Upper lobe of left lung (tissue), 6 donors: ENCODE data around the gene SUFU. TPM values are rescaled to one million over a fixed set of nuclear protein-coding genes. Genes with fewer than 3 reads are reported as not detected.

Experiments
- ATAC-seq, 2 donors: fragments of 200-7000 bp; cut with Tn5 transposase; one replicate each; pipeline ENCODE4 v1.9.1; 2022; ENCODE audit warnings: mild to moderate bottlenecking in 2 of 2, moderate library complexity in 2 of 2; ENCODE audit not compliant: low FRiP score in 2 of 2
- DNase-seq, 2 donors: peaks; one replicate each; pipeline ENCODE4 v3.0.0-alpha.2; 2019 to 2020
- H3K27ac ChIP-seq, 4 donors: fragments of 200-600 bp; sonication (generic); one replicate each; pipeline ENCODE4 v1.5.1; 2016 to 2019
- H3K27me3 ChIP-seq, 4 donors: fragments of 200-600 bp; sonication (generic); one replicate each; pipeline ENCODE4 v1.5.1; 2017 to 2019
- H3K36me3 ChIP-seq, 4 donors: fragments of 200-600 bp; sonication (generic); one replicate each; pipeline ENCODE4 v1.5.1; 2016 to 2019
- H3K4me1 ChIP-seq, 4 donors: fragments of 200-600 bp; sonication (generic); one replicate each; pipeline ENCODE4 v1.5.1; 2018 to 2019
- H3K4me3 ChIP-seq, 4 donors: fragments of 200-600 bp; sonication (generic); one replicate each; pipeline ENCODE4 v1.5.1; 2017 to 2019; ENCODE audit warnings: mild to moderate bottlenecking in 2 of 4, moderate library complexity in 1 of 4
- H3K9me3 ChIP-seq, 4 donors: fragments of 200-600 bp; sonication (generic); one replicate each; pipeline ENCODE4 v1.5.1; 2018 to 2019
- EP300 ChIP-seq, 4 donors: sonication (generic); formaldehyde crosslinking; IDR thresholded peaks; one replicate each; pipeline ENCODE4 v1.5.1; 2017; ENCODE audit warnings: antibody characterized with exemption in 4 of 4, control low read depth in 2 of 4
- POLR2A ChIP-seq, 4 donors: fragments of 450-650 bp; IDR thresholded peaks; one replicate each; pipeline ENCODE4 v1.5.1; 2016 to 2017; ENCODE audit warnings: antibody characterized with exemption in 4 of 4, mild to moderate bottlenecking in 2 of 4
- POLR2AphosphoS5 ChIP-seq, 2 donors: sonication (generic); formaldehyde crosslinking; IDR thresholded peaks; one replicate each; pipeline ENCODE4 v1.5.1; 2017; ENCODE audit warnings: antibody characterized with exemption in 2 of 2
- WGBS, 2 donors: methylation state at CpG; one replicate each; pipeline ENCODE4 v1.1.5; 2017 to 2018; 5-methylcytosine and 5-hydroxymethylcytosine counted together
- total RNA-seq, 6 donors: library from RNA; depleted of rRNA in 4 of 6; stranded (reverse); fragments of >200 nt in 4 of 6; gene quantifications; one replicate each; pipeline versions ENCODE4 v1.1.0 to v1.2.1, GENCODE V29; 2016 to 2021
- TF ChIP-seq, protein P1 (sequence below), 6 experiments: fragments of 450-650 bp in 4 of 6; fragments of 200-600 bp in 2 of 6; sonication (generic) in 2 of 6; IDR thresholded peaks; one replicate each; pipeline ENCODE4 v1.5.1; 2016 to 2019; ENCODE audit warnings: antibody characterized with exemption in 6 of 6
- donor health status: DM: no; HTN: no; CAD: no; lungs with moderate emphysema.
- donor health status: DM: no; HTN: yes; CAD: no; lungs with severe emphysema.

The SUFU gene
- total RNA-seq, 6 donors from 2014 or later = 4.1 to 15.7 (median 11.9) TPM

DNA sequence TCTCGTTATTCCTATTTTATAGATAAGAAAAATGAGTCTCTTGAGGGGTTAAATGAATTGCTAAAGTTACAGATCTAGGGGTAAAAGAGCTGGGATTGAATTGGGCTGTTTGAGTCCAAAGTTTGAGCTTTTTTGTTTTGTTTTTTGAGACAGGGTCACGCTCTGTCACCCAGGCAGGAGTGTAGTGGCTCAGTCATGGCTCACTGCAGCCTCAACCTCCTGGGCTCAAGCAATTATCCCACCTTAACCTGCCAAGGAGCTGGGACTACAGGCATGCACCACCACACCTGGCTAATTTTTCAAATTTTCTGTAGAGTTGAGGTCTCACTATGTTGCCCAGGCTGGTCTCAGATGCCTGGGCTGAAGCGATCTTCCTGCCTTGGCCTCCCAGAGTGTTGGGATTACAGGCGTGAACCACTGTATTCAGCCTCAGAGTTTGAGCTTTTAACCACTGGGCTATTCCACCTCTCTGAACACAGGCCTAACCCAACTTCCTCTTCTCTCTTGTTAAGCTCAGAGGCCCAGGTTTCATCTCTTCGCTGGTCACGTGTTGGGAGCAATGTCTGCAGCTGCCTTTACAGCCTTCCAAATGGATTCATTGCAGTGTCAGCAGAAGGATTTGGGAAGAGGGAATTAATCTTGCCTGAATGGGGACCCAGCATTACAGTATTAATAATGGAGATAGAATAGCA is 8.0 kb downstream of the SUFU start:
- ATAC-seq = peak in 1 of 2 donors; percentile 58
- WGBS, 2 donors = 74 to 93% methylated on average over 6 of the region's 6 CpGs
- H3K36me3 ChIP-seq = peaks cover 4 to 54% (median 32%) of the 10 kb centered on the region in 4 donors

DNA sequence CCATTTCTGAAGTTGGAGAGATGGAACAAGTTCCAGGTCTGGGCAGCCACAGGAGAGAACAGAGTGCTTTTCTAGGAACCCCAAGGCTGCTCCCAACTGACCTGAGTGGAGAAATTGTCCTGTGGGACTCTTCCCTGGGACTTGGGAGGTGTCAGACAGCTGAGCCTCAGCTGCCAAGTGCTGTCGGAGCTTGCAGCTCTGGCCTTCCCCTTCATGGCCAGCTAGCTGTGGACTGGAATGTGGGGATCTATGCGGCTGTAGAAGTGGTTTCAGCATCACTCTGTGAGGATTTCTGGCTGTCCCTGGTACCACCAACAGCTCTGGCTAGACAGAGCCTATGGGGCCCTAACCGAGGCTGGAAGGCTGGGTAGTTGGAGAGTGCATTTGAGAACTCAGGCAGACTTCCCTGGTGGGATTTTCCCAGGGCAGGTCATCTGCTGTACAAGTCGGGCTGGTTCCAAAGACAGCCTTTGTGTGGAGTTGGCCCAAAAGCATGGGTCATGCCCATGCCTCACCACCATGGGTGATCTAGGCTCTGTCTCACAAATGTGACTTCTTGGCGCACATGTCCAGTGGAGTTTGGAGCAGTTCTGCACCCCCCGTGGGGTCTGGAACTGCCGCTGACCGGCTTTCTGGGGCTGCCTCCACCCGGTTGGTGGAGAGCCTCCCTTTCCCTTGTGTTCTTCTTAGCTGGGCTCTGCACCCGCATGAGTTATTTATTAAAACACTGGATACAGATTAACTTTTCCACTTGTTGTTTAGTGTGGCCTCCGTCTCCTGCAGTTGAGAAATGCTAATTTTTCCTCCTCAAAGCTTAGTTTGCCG is 10.9 kb downstream of the SUFU start:
- H3K36me3 ChIP-seq = peaks cover 0 to 53% (median 27%) of the 10 kb centered on the region in 4 donors
- H3K9me3 ChIP-seq = no peaks in the 10 kb centered on the region
- H3K27ac ChIP-seq = no peak overlapping the region
- 89 to 92% methylated on average over 8 to 12 of the region's 12 CpGs for WGBS, 2 donors
- TF ChIP-seq EP300 (IDR thresholded peaks at IDR 0.05) (no peak), POLR2AphosphoS5 (IDR thresholded peaks at IDR 0.05) (no peak), POLR2A (IDR thresholded peaks at IDR 0.05) (no peak)
- TF ChIP-seq, protein P1, sequence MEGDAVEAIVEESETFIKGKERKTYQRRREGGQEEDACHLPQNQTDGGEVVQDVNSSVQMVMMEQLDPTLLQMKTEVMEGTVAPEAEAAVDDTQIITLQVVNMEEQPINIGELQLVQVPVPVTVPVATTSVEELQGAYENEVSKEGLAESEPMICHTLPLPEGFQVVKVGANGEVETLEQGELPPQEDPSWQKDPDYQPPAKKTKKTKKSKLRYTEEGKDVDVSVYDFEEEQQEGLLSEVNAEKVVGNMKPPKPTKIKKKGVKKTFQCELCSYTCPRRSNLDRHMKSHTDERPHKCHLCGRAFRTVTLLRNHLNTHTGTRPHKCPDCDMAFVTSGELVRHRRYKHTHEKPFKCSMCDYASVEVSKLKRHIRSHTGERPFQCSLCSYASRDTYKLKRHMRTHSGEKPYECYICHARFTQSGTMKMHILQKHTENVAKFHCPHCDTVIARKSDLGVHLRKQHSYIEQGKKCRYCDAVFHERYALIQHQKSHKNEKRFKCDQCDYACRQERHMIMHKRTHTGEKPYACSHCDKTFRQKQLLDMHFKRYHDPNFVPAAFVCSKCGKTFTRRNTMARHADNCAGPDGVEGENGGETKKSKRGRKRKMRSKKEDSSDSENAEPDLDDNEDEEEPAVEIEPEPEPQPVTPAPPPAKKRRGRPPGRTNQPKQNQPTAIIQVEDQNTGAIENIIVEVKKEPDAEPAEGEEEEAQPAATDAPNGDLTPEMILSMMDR (IDR thresholded peaks at IDR 0.05) = no peak
- no peak overlapping the region for H3K4me3 ChIP-seq
- peaks cover 0 to 6% (median under 1%) of the 10 kb centered on the region in 4 donors for H3K4me1 ChIP-seq
- ATAC-seq (no peak), DNase-seq (no peak)
- no peaks in the 10 kb centered on the region for H3K27me3 ChIP-seq

More for the DNA sequence above, 8.0 kb downstream of the SUFU start:
- TF ChIP-seq POLR2A (IDR thresholded peaks at IDR 0.05) (no peak), EP300 (IDR thresholded peaks at IDR 0.05) (no peak), POLR2AphosphoS5 (IDR thresholded peaks at IDR 0.05) (no peak)
- TF ChIP-seq, protein P1 (IDR thresholded peaks at IDR 0.05) = no peak
- DNase-seq = peak in 1 of 2 donors; percentile 26
- Histone ChIP-seq H3K27ac (no peak overlapping the region), H3K27me3 (no peaks in the 10 kb centered on the region), H3K4me1 (peaks cover 8 to 29% (median 22%) of the 10 kb centered on the region in 4 donors), H3K4me3 (no peak overlapping the region), H3K9me3 (no peaks in the 10 kb centered on the region)

DNA sequence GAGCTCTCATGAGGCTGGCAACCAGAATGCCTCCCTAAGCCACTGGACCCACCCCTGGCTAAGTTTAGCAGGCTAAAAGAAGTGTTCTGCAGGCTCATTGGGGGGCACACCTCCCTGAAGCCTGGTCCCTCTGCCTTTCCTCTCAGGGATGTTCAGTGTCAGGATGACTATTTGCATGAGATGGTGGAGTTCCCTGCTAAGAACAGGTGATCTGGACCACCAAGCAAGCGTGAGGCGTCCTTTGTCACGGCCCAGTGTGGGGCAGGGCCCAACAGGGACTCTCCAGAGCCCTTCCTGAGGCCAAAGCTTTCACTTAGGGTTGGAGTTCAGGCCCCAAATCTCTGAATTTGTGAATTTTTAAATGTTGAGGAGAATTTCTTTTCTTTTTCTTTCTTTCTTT is 12.0 kb downstream of the SUFU start:
- no peak for TF ChIP-seq EP300 (IDR thresholded peaks at IDR 0.05)
- TF ChIP-seq POLR2A (IDR thresholded peaks at IDR 0.05) = no peak
- TF ChIP-seq, protein P1 (IDR thresholded peaks at IDR 0.05) = no peak
- TF ChIP-seq POLR2AphosphoS5 (IDR thresholded peaks at IDR 0.05) = no peak
- DNase-seq (no peak), ATAC-seq (no peak)
- 98% methylated on average over 3 of the region's 3 CpGs for WGBS, 2 donors
- H3K27me3 ChIP-seq = no peaks in the 10 kb centered on the region
- H3K4me3 ChIP-seq = no peak overlapping the region
- peaks cover 0 to 43% (median 19%) of the 10 kb centered on the region in 4 donors for H3K36me3 ChIP-seq
- peaks cover 0 to 4% (median 0%) of the 10 kb centered on the region in 4 donors for H3K4me1 ChIP-seq
- H3K27ac ChIP-seq = no peak overlapping the region
- H3K9me3 ChIP-seq = no peaks in the 10 kb centered on the region

DNA sequence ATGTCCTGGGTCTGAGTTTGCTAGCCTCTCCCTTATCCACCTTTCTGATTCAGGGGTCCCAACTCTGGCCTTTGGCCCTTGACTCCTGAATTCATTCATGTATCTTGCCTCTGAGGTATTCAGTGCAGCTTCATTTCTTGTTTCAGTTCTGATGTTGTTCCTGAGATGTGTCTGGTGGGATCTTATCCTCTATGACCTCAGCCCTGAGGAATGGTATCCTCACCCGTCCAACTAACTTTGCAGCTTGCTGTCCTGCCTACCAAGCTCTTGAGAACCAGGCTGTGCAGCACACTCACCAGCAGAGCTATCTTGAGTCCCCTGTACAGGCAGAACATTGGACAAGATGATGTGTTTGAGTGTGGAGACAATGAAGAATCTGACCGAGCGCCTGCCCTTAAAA is 13.8 kb downstream of the SUFU start:
- 91 to 95% methylated on average over 3 of the region's 3 CpGs for WGBS, 2 donors
- ATAC-seq = no peak
- Histone ChIP-seq H3K27me3 (no peaks in the 10 kb centered on the region), H3K9me3 (no peaks in the 10 kb centered on the region), H3K36me3 (peaks cover 0 to 28% (median 13%) of the 10 kb centered on the region in 4 donors), H3K4me3 (no peak overlapping the region), H3K27ac (no peak overlapping the region), H3K4me1 (no peaks in the 10 kb centered on the region)
- TF ChIP-seq POLR2AphosphoS5 (IDR thresholded peaks at IDR 0.05) (no peak), POLR2A (IDR thresholded peaks at IDR 0.05) (no peak), EP300 (IDR thresholded peaks at IDR 0.05) (no peak)
- TF ChIP-seq, protein P1 (IDR thresholded peaks at IDR 0.05) = no peak
- no peak for DNase-seq
